Gastrocnemius medialis (tissue), 4 donors: ENCODE results near the gene RNASE13.

Experiments
- POLR2A ChIP-seq, 2 donors: fragments of 450-650 bp; IDR thresholded peaks; one replicate each; pipeline ENCODE4 v1.6.1; 2017; ENCODE audit warnings: antibody characterized with exemption in 2 of 2, mild to moderate bottlenecking in 2 of 2, moderate library complexity in 2 of 2
- TF ChIP-seq, protein P1 (sequence below), 5 experiments: fragments of 450-650 bp in 3 of 5; fragments of 200-600 bp in 2 of 5; sonication (generic) in 2 of 5; IDR thresholded peaks in 4 of 5; conservative IDR thresholded peaks in 1 of 5; 1 replicate in 4 of 5; 2 replicates in 1 of 5; pipeline ENCODE4 v1.5.1; 2016 to 2019; ENCODE audit warnings: antibody characterized with exemption in 5 of 5, mild to moderate bottlenecking in 3 of 5, moderate library complexity in 3 of 5

- TF ChIP-seq, protein P1, sequence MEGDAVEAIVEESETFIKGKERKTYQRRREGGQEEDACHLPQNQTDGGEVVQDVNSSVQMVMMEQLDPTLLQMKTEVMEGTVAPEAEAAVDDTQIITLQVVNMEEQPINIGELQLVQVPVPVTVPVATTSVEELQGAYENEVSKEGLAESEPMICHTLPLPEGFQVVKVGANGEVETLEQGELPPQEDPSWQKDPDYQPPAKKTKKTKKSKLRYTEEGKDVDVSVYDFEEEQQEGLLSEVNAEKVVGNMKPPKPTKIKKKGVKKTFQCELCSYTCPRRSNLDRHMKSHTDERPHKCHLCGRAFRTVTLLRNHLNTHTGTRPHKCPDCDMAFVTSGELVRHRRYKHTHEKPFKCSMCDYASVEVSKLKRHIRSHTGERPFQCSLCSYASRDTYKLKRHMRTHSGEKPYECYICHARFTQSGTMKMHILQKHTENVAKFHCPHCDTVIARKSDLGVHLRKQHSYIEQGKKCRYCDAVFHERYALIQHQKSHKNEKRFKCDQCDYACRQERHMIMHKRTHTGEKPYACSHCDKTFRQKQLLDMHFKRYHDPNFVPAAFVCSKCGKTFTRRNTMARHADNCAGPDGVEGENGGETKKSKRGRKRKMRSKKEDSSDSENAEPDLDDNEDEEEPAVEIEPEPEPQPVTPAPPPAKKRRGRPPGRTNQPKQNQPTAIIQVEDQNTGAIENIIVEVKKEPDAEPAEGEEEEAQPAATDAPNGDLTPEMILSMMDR (IDR thresholded peaks at IDR 0.05 in 4 of 5, conservative IDR thresholded peaks at IDR 0.05 in 1 of 5) = no peak
- TF ChIP-seq POLR2A (IDR thresholded peaks at IDR 0.05) = no peak
Observed at GRCh38 chr14:21026274-21026987, 8.2 kb downstream of the RNASE13 start.
